Tibial nerve (tissue), 4 donors: ENCODE results near the gene KRT3. TPM values are rescaled to one million over a fixed set of nuclear protein-coding genes. Genes with fewer than 3 reads are reported as not detected.

Experiments
- DNase-seq, 2 donors: peaks; one replicate each; pipeline ENCODE4 v3.0.0-alpha.2; 2019; ENCODE audit warnings: low spot score in 2 of 2
- H3K27ac ChIP-seq, 4 donors: fragments of 200-600 bp; sonication (generic) in 3 of 4; one replicate each; pipeline ENCODE4 v1.5.1; 2017 to 2019; ENCODE audit warnings: mild to moderate bottlenecking in 1 of 4
- H3K27me3 ChIP-seq, 2 donors: fragments of 200-600 bp; sonication (generic) in 1 of 2; one replicate each; pipeline versions ENCODE4 v1.5.1 to v1.6.0; 2017 to 2019
- H3K36me3 ChIP-seq, 3 donors: fragments of 200-600 bp; sonication (generic); one replicate each; pipeline ENCODE4 v1.5.1; 2018 to 2019
- H3K4me1 ChIP-seq, 4 donors: fragments of 200-600 bp; sonication (generic) in 3 of 4; one replicate each; pipeline ENCODE4 v1.5.1; 2017 to 2019
- H3K4me3 ChIP-seq, 4 donors: fragments of 200-600 bp; sonication (generic) in 3 of 4; one replicate each; pipeline ENCODE4 v1.5.1; 2017 to 2019; ENCODE audit warnings: mild to moderate bottlenecking in 1 of 4, moderate library complexity in 1 of 4
- H3K9me3 ChIP-seq, 4 donors: fragments of 200-600 bp; sonication (generic) in 3 of 4; one replicate each; pipeline ENCODE4 v1.5.1; 2017 to 2019
- EP300 ChIP-seq, 2 donors: sonication (generic); formaldehyde crosslinking; IDR thresholded peaks; one replicate each; pipeline ENCODE4 v1.6.1; 2017; ENCODE audit warnings: antibody characterized with exemption in 2 of 2, mild to moderate bottlenecking in 1 of 2
- POLR2A ChIP-seq, 2 donors: fragments of 450-650 bp; IDR thresholded peaks; one replicate each; pipeline ENCODE4 v1.6.1; 2017; ENCODE audit warnings: antibody characterized with exemption in 2 of 2, mild to moderate bottlenecking in 2 of 2, moderate library complexity in 2 of 2
- WGBS, 2 donors: methylation state at CpG; one replicate each; pipeline ENCODE4 v1.1.5; 2018; 5-methylcytosine and 5-hydroxymethylcytosine counted together
- total RNA-seq, 4 donors: library from RNA; depleted of rRNA; stranded (reverse); fragments of >200 nt; gene quantifications; one replicate each; pipeline ENCODE4 v1.1.0, GENCODE V29; 2016
- TF ChIP-seq, protein P1 (sequence below), 5 experiments: fragments of 200-600 bp in 3 of 5; fragments of 450-650 bp in 2 of 5; sonication (generic) in 3 of 5; IDR thresholded peaks; one replicate each; pipeline ENCODE4 v1.5.1; 2016 to 2019; ENCODE audit warnings: antibody characterized with exemption in 5 of 5, mild to moderate bottlenecking in 3 of 5, moderate library complexity in 2 of 5

KRT3 gene
- total RNA-seq, 4 donors from 2014 or later, result not detected

DNA sequence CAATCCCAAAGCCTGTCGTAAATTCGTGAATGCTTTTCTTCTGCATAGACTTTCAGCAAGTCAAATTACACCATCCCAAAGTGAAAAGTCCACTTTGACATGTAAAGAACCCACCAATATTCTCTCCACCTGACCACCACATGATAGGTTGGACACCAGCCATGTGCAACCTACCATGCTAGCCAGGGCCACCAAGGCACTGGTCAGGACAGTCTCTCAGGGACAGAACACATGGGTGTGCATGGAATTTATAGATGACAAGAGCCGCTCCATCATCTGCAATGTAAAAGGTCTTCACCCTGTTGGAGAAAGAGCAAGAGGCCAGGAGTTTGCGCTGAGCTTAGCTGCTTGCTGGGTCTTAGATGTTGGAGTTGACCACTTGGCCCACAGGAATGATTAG, 13.4 kb downstream of the KRT3 start:
- DNase-seq, result no peak
- Histone ChIP-seq H3K27me3 (peaks cover 0 to 6% of the 10 kb centered on the region in 2 donors), H3K9me3 (no peaks in the 10 kb centered on the region), H3K27ac (no peak overlapping the region), H3K36me3 (no peaks in the 10 kb centered on the region), H3K4me3 (no peak overlapping the region), H3K4me1 (no peaks in the 10 kb centered on the region)
- TF ChIP-seq EP300 (IDR thresholded peaks at IDR 0.05), result no peak
- TF ChIP-seq, protein P1, sequence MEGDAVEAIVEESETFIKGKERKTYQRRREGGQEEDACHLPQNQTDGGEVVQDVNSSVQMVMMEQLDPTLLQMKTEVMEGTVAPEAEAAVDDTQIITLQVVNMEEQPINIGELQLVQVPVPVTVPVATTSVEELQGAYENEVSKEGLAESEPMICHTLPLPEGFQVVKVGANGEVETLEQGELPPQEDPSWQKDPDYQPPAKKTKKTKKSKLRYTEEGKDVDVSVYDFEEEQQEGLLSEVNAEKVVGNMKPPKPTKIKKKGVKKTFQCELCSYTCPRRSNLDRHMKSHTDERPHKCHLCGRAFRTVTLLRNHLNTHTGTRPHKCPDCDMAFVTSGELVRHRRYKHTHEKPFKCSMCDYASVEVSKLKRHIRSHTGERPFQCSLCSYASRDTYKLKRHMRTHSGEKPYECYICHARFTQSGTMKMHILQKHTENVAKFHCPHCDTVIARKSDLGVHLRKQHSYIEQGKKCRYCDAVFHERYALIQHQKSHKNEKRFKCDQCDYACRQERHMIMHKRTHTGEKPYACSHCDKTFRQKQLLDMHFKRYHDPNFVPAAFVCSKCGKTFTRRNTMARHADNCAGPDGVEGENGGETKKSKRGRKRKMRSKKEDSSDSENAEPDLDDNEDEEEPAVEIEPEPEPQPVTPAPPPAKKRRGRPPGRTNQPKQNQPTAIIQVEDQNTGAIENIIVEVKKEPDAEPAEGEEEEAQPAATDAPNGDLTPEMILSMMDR (IDR thresholded peaks at IDR 0.05), result no peak
- TF ChIP-seq POLR2A (IDR thresholded peaks at IDR 0.05), result no peak
- WGBS, 2 donors, result 92 to 98% methylated on average over 4 of the region's 4 CpGs

DNA sequence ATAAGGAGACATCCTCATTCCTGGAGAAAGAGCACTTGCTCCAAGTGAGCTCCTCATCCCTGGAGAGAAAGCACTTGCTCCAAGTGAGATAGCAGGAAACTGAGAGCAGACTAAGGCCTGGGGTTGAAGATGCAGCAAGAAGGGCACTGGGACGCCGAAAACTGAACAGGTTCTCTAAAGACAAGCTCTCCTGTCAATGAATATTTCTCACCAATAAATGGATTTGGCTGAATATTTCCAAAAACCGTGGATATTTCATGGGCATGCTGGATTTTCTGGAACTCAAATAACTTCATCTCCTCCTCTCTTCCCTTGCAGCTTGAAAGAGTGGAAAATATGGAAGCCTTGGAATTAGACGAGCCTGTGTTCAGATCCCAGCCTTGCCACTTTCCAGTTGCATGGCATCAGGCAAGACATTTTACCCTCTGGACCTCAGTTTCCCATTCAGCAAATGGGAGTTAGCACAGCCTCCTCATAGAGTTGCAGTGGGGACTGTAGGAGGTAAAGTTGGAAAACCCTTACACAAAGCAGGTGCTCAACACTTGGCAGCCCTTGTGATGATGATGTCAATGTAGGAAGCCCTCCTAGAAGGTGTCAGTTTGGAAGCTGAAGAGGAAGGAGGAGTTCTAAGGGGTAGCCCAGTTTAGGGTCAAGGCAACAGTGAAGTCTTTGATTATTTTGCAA, 14.4 kb downstream of the KRT3 start:
- Histone ChIP-seq H3K4me1 (no peaks in the 10 kb centered on the region), H3K4me3 (no peak overlapping the region), H3K27me3 (peaks cover 0 to 6% of the 10 kb centered on the region in 2 donors), H3K36me3 (no peaks in the 10 kb centered on the region), H3K27ac (no peak overlapping the region), H3K9me3 (no peaks in the 10 kb centered on the region)
- no peak for DNase-seq
- WGBS, 2 donors, result 75 to 77% methylated on average over 4 of the region's 4 CpGs
- TF ChIP-seq, protein P1 (IDR thresholded peaks at IDR 0.05), result no peak
- TF ChIP-seq EP300 (IDR thresholded peaks at IDR 0.05), result no peak
- no peak for TF ChIP-seq POLR2A (IDR thresholded peaks at IDR 0.05)

DNA sequence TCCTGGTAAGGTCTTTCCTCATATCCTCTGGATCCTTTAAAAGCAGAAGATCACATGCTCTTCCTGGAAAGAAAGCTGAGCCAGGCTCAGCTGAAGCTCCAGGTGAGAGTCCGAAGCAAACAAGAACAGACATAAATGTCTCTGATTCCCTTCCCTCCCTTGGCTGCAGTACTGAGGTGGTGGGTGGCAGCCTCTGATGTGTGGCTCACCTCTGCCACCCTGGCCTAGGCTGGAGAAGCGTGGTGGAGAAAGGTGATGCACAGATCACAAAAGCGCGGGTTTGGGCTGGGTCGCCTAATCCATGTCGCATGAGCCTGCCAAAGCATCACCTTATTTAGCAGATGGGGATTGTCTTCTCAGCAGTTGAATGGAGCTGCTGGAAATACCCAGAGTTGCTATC, 16.0 kb downstream of the KRT3 start:
- no peak for DNase-seq
- Histone ChIP-seq H3K4me3 (no peak overlapping the region), H3K36me3 (no peaks in the 10 kb centered on the region), H3K27me3 (peaks cover 0 to 6% of the 10 kb centered on the region in 2 donors), H3K9me3 (no peaks in the 10 kb centered on the region), H3K27ac (no peak overlapping the region), H3K4me1 (no peaks in the 10 kb centered on the region)
- WGBS, 2 donors, result 87 to 89% methylated on average over 6 of the region's 6 CpGs
- TF ChIP-seq, protein P1 (IDR thresholded peaks at IDR 0.05), result no peak
- TF ChIP-seq POLR2A (IDR thresholded peaks at IDR 0.05), result no peak
- TF ChIP-seq EP300 (IDR thresholded peaks at IDR 0.05), result no peak

DNA sequence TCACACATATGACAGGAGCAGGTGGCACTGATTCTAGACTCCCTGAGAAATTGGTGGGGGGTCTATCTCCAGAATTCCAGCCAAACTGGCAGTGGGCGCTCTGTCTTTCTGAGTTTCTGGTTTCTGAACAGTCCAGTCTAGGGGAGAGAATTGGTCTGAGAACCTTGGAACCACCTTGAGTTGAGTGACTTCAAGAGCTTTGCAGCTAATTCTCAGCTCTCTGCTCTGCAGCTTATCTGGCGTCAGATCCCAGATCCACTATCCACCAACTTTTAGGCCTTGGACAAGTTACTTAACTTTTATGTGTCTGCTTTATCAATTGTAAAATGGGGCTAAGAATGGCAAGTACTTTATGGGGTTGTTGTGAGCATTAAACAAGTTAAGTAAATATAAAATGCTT, 17.1 kb downstream of the KRT3 start:
- H3K4me1 ChIP-seq, result no peaks in the 10 kb centered on the region
- no peak for DNase-seq
- WGBS, 2 donors, result 76 to 97% methylated on average over 2 of the region's 2 CpGs
- no peak overlapping the region for H3K4me3 ChIP-seq
- TF ChIP-seq EP300 (IDR thresholded peaks at IDR 0.05) (no peak), POLR2A (IDR thresholded peaks at IDR 0.05) (no peak)
- TF ChIP-seq, protein P1 (IDR thresholded peaks at IDR 0.05), result no peak
- no peak overlapping the region for H3K27ac ChIP-seq
- H3K36me3 ChIP-seq, result no peaks in the 10 kb centered on the region
- H3K9me3 ChIP-seq, result no peaks in the 10 kb centered on the region
- H3K27me3 ChIP-seq, result peaks cover 0 to 6% of the 10 kb centered on the region in 2 donors

DNA sequence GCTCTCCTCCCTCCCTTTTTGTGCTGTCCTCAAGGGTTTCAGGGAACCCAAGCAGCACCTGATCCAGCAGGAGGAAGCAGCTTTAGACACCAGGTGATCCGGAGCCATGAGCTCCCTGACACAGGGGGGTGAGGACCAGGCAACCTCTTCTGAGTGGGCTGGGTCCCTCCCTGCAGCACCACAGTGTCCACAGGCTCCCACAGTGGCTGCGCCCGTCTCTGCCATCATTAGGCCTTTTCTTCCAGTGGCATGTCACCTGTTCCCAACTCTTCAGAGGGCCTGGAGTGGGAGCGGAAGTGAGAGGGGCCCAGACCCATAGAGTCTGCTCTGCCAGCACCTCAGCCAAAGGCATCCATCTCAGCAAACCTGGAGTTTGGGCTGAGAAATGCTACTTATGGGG, 18.4 kb downstream of the KRT3 start:
- no peak for DNase-seq
- no peak overlapping the region for H3K4me3 ChIP-seq
- TF ChIP-seq EP300 (IDR thresholded peaks at IDR 0.05) (no peak), POLR2A (IDR thresholded peaks at IDR 0.05) (no peak)
- TF ChIP-seq, protein P1 (IDR thresholded peaks at IDR 0.05), result no peak
- no peaks in the 10 kb centered on the region for H3K36me3 ChIP-seq
- no peaks in the 10 kb centered on the region for H3K4me1 ChIP-seq
- WGBS, 2 donors, result 81 to 92% methylated on average over 3 to 4 of the region's 4 CpGs
- H3K27ac ChIP-seq, result no peak overlapping the region
- no peaks in the 10 kb centered on the region for H3K9me3 ChIP-seq
- H3K27me3 ChIP-seq, result peaks cover 0 to 6% of the 10 kb centered on the region in 2 donors
